Neuronal stem cell (in vitro differentiated cells): ENCODE results near the gene PTPN3.

Experiments
- DNase-seq: peaks from one replicate; pipeline ENCODE4 v3.0.0-alpha.2; 2013; ENCODE audit warnings: low spot score
- H2AFZ ChIP-seq: one replicate; pipeline ENCODE4 v1.6.1; 2013; ENCODE audit warnings: mild to moderate bottlenecking, low read length, inconsistent platforms
- H2AK5ac ChIP-seq: 2 replicates; pipeline ENCODE4 v1.6.1; 2013; ENCODE audit warnings: low read depth, mild to moderate bottlenecking, inconsistent platforms, low read length, moderate library complexity, mixed read lengths
- H2BK120ac ChIP-seq: 2 replicates; pipeline ENCODE4 v1.6.1; 2013; ENCODE audit warnings: low read depth, mild to moderate bottlenecking, inconsistent platforms, low read length, moderate library complexity, mixed read lengths
- H2BK12ac ChIP-seq: one replicate; pipeline ENCODE4 v1.6.1; 2013; ENCODE audit warnings: low read length, inconsistent platforms
- H2BK15ac ChIP-seq: 2 replicates; pipeline ENCODE4 v1.6.1; 2013; ENCODE audit warnings: mild to moderate bottlenecking, low read length, inconsistent platforms, mixed read lengths
- H2BK5ac ChIP-seq: one replicate; pipeline ENCODE4 v1.6.1; 2013; ENCODE audit warnings: inconsistent platforms, mild to moderate bottlenecking, low read length, moderate library complexity
- H3K14ac ChIP-seq: one replicate; pipeline ENCODE4 v1.6.1; 2013; ENCODE audit warnings: low read length, inconsistent platforms
- H3K18ac ChIP-seq: 2 replicates; pipeline ENCODE4 v1.6.1; 2013; ENCODE audit warnings: low read length, inconsistent platforms
- H3K23ac ChIP-seq: 2 replicates; pipeline ENCODE4 v1.6.1; 2013; ENCODE audit warnings: low read depth, mild to moderate bottlenecking, mixed read lengths, low read length, inconsistent platforms; ENCODE audit not compliant: poor library complexity
- H3K27ac ChIP-seq: replicated peaks from 3 replicates; pipeline ENCODE4 v1.5.1; 2013; ENCODE audit warnings: low read length, inconsistent platforms
- H3K27me3 ChIP-seq, 3 experiments: 2 replicates each; pipeline ENCODE4 v1.6.1; 2013; ENCODE audit warnings: low read length in 3 of 3, mild to moderate bottlenecking in 2 of 3, inconsistent platforms in 1 of 3, low read depth in 1 of 3, mixed read lengths in 1 of 3, moderate library complexity in 1 of 3; ENCODE audit not compliant: control insufficient read depth in 3 of 3, insufficient read depth in 3 of 3
- H3K36me3 ChIP-seq, 2 donors: replicated peaks in 1 of 2; 2 replicates each; pipeline ENCODE4 v1.6.1; 2013; ENCODE audit warnings: low read length in 2 of 2; ENCODE audit not compliant: control insufficient read depth in 2 of 2, insufficient read depth in 2 of 2
- H3K4ac ChIP-seq: 2 replicates; pipeline ENCODE4 v1.6.1; 2013; ENCODE audit warnings: inconsistent platforms, mild to moderate bottlenecking, low read length, moderate library complexity
- H3K4me1 ChIP-seq, 2 donors: 1 replicate in 1 of 2; 2 replicates in 1 of 2; pipeline ENCODE4 v1.6.1; 2013; ENCODE audit warnings: low read length in 2 of 2, low read depth in 1 of 2; ENCODE audit not compliant: control insufficient read depth in 2 of 2, insufficient read depth in 1 of 2
- H3K4me2 ChIP-seq: one replicate; pipeline ENCODE4 v1.6.1; 2013; ENCODE audit warnings: mild to moderate bottlenecking, low read length, inconsistent platforms; ENCODE audit not compliant: insufficient read depth, poor library complexity, severe bottlenecking
- H3K4me3 ChIP-seq, 2 donors: 2 replicates each; pipeline ENCODE4 v1.5.1; 2013; ENCODE audit warnings: low read length in 2 of 2, mild to moderate bottlenecking in 2 of 2, inconsistent platforms in 1 of 2, moderate library complexity in 1 of 2
- H3K79me1 ChIP-seq: one replicate; pipeline ENCODE4 v1.6.1; 2013; ENCODE audit warnings: low read depth, mild to moderate bottlenecking, inconsistent platforms, low read length, moderate library complexity
- H3K9ac ChIP-seq: one replicate; pipeline ENCODE4 v1.6.1; 2013; ENCODE audit warnings: mild to moderate bottlenecking, low read depth, low read length, inconsistent platforms; ENCODE audit not compliant: poor library complexity
- H3K9me3 ChIP-seq, 2 donors: replicated peaks in 1 of 2; 2 replicates each; pipeline versions ENCODE3 to v1.6.1; 2013; ENCODE audit warnings: low read length in 2 of 2, mild to moderate bottlenecking in 2 of 2, inconsistent platforms in 1 of 2, low read depth in 1 of 2, mixed read lengths in 1 of 2, moderate library complexity in 1 of 2; ENCODE audit not compliant: control insufficient read depth in 2 of 2, insufficient read depth in 1 of 2
- H4K8ac ChIP-seq: one replicate; pipeline ENCODE4 v1.6.1; 2013; ENCODE audit warnings: low read depth, mild to moderate bottlenecking, inconsistent platforms, low read length, moderate library complexity
- H4K91ac ChIP-seq: one replicate; pipeline ENCODE4 v1.6.1; 2013; ENCODE audit warnings: low read length, low read depth, mild to moderate bottlenecking, inconsistent platforms; ENCODE audit not compliant: poor library complexity
- WGBS, 2 donors: extraction: QIAGEN DNeasy Blood & Tissue Kit; methylation state at CpG; one replicate each; pipeline ENCODE4 v1.1.7; 2013; ENCODE audit warnings: missing lambda C conversion rate in 2 of 2, mixed read lengths in 1 of 2; ENCODE audit not compliant: insufficient read length in 2 of 2, insufficient replicate concordance in 1 of 2; ENCODE audit errors: extremely low coverage in 2 of 2; 5-methylcytosine and 5-hydroxymethylcytosine counted together

PTPN3 gene

GRCh38 chr9:109372246-109372645 is 125.9 kb downstream of the PTPN3 start:
- no peak overlapping the region for H3K4me3 ChIP-seq
- H4K8ac ChIP-seq, result no peak overlapping the region
- no peak overlapping the region for H2BK15ac ChIP-seq
- H2BK5ac ChIP-seq, result no peak overlapping the region
- H3K23ac ChIP-seq, result no peak overlapping the region
- H2AK5ac ChIP-seq, result no peak overlapping the region
- H3K79me1 ChIP-seq, result no peaks in the 10 kb centered on the region
- H3K36me3 ChIP-seq, result no peaks in the 10 kb centered on the region
- peaks cover 0 to 6% of the 10 kb centered on the region in 2 donors for H3K9me3 ChIP-seq
- H2BK12ac ChIP-seq, result no peak overlapping the region
- no peak overlapping the region for H2BK120ac ChIP-seq
- H3K18ac ChIP-seq, result no peak overlapping the region
- no peak overlapping the region for H3K9ac ChIP-seq
- WGBS, 2 donors, result no CpG with 5 or more reads among the region's 5 CpGs
- H3K14ac ChIP-seq, result no peak overlapping the region
- DNase-seq, result no peak
- H2AFZ ChIP-seq, result no peak overlapping the region
- H3K27ac ChIP-seq, result no peak overlapping the region
- H3K27me3 ChIP-seq, result no peaks in the 10 kb centered on the region
- H3K4me2 ChIP-seq, result no peak overlapping the region
- H3K4me1 ChIP-seq, result no peaks in the 10 kb centered on the region
- no peak overlapping the region for H4K91ac ChIP-seq
- H3K4ac ChIP-seq, result no peak overlapping the region

GRCh38 chr9:109371374-109371773 is 126.7 kb downstream of the PTPN3 start:
- no peak for DNase-seq
- Histone ChIP-seq H2AFZ (no peak overlapping the region), H3K27me3 (no peaks in the 10 kb centered on the region), H3K23ac (no peak overlapping the region), H3K14ac (no peak overlapping the region), H3K9ac (no peak overlapping the region), H2BK5ac (no peak overlapping the region), H3K18ac (no peak overlapping the region), H3K4me2 (no peak overlapping the region), H3K4me1 (no peaks in the 10 kb centered on the region), H3K79me1 (no peaks in the 10 kb centered on the region), H3K9me3 (peaks cover 0 to 6% of the 10 kb centered on the region in 2 donors), H2BK15ac (no peak overlapping the region), H4K91ac (no peak overlapping the region), H4K8ac (no peak overlapping the region), H3K4ac (no peak overlapping the region), H2BK12ac (no peak overlapping the region), H2BK120ac (no peak overlapping the region), H3K27ac (no peak overlapping the region), H3K36me3 (no peaks in the 10 kb centered on the region), H3K4me3 (no peak overlapping the region), H2AK5ac (no peak overlapping the region)
- no CpG with 5 or more reads among the region's 1 CpG for WGBS, 2 donors

GRCh38 chr9:109369285-109369684 is 128.8 kb downstream of the PTPN3 start:
- H3K9ac ChIP-seq, result no peak overlapping the region
- no peak overlapping the region for H4K8ac ChIP-seq
- H3K14ac ChIP-seq, result no peak overlapping the region
- no peaks in the 10 kb centered on the region for H3K4me1 ChIP-seq
- DNase-seq, result no peak
- peaks cover 0 to 4% (median 0%) of the 10 kb centered on the region in 3 experiments for H3K27me3 ChIP-seq
- H2AK5ac ChIP-seq, result no peak overlapping the region
- peaks cover 0 to 6% of the 10 kb centered on the region in 2 donors for H3K9me3 ChIP-seq
- no peak overlapping the region for H3K4me3 ChIP-seq
- H3K18ac ChIP-seq, result no peak overlapping the region
- no peak overlapping the region for H2BK120ac ChIP-seq
- no peak overlapping the region for H3K4ac ChIP-seq
- no peak overlapping the region for H2AFZ ChIP-seq
- H3K23ac ChIP-seq, result no peak overlapping the region
- no peak overlapping the region for H4K91ac ChIP-seq
- no peaks in the 10 kb centered on the region for H3K36me3 ChIP-seq
- no peak overlapping the region for H3K27ac ChIP-seq
- no peaks in the 10 kb centered on the region for H3K79me1 ChIP-seq
- no peak overlapping the region for H2BK15ac ChIP-seq
- no CpG with 5 or more reads among the region's 2 CpGs for WGBS, 2 donors
- no peak overlapping the region for H2BK12ac ChIP-seq
- H3K4me2 ChIP-seq, result no peak overlapping the region
- H2BK5ac ChIP-seq, result no peak overlapping the region

- H3K79me1 ChIP-seq, result no peaks in the 10 kb centered on the region
- WGBS, 2 donors, result no CpG with 5 or more reads among the region's 5 CpGs
- no peaks in the 10 kb centered on the region for H3K9me3 ChIP-seq
- H2AFZ ChIP-seq, result no peak overlapping the region
- H3K23ac ChIP-seq, result no peak overlapping the region
- no peak overlapping the region for H3K18ac ChIP-seq
- H2BK12ac ChIP-seq, result no peak overlapping the region
- no peak overlapping the region for H3K9ac ChIP-seq
- H3K4me2 ChIP-seq, result no peak overlapping the region
- H2AK5ac ChIP-seq, result no peak overlapping the region
- H3K4me3 ChIP-seq, result no peak overlapping the region
- H2BK120ac ChIP-seq, result no peak overlapping the region
- DNase-seq, result no peak
- H2BK5ac ChIP-seq, result no peak overlapping the region
- H3K14ac ChIP-seq, result no peak overlapping the region
- no peaks in the 10 kb centered on the region for H3K36me3 ChIP-seq
- H4K91ac ChIP-seq, result no peak overlapping the region
- no peak overlapping the region for H4K8ac ChIP-seq
- no peak overlapping the region for H2BK15ac ChIP-seq
- H3K27ac ChIP-seq, result no peak overlapping the region
- H3K4me1 ChIP-seq, result no peaks in the 10 kb centered on the region
- H3K4ac ChIP-seq, result no peak overlapping the region
- peaks cover 0 to 9% (median 0%) of the 10 kb centered on the region in 3 experiments for H3K27me3 ChIP-seq
Observed at GRCh38 chr9:109360771-109361170, 137.3 kb downstream of the PTPN3 start.
